Gastrocnemius medialis (tissue), 4 donors: ENCODE measurements around the gene HTT.
"Not testable (repeated sequence)": the region's sequence is repeated elsewhere in the genome, so short reads cannot be mapped to it uniquely, and the experiment has no call there.

Experiments
- CTCF ChIP-seq, 5 experiments: fragments of 450-650 bp in 3 of 5; fragments of 200-600 bp in 2 of 5; sonication (generic) in 2 of 5; IDR thresholded peaks in 4 of 5; conservative IDR thresholded peaks in 1 of 5; 1 replicate in 4 of 5; 2 replicates in 1 of 5; pipeline ENCODE4 v1.5.1; 2016 to 2019; ENCODE audit warnings: antibody characterized with exemption in 5 of 5, mild to moderate bottlenecking in 3 of 5, moderate library complexity in 3 of 5
- POLR2A ChIP-seq, 2 donors: fragments of 450-650 bp; IDR thresholded peaks; one replicate each; pipeline ENCODE4 v1.6.1; 2017; ENCODE audit warnings: antibody characterized with exemption in 2 of 2, mild to moderate bottlenecking in 2 of 2, moderate library complexity in 2 of 2

DNA sequence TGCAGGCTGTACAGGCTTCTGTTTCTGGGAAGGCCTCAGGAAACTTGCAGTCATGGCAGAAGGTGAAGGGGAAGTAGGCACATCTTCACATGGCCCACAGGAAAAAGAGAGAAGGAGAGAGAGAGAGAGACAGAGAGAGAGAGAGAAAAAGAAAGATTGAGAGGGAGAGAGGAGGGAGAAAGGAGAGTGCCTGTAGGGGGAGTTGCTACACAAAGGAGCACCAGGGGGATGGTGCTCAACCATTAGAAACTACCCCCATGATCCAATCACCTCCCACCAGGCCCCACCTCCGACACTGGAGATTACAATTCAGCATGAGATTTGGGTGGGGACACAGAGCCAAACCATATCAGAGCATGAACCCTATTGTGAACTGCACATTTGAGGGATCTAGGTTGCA, 76.8 kb downstream of the HTT start:
- TF ChIP-seq POLR2A (IDR thresholded peaks at IDR 0.05); CTCF (IDR thresholded peaks at IDR 0.05 in 4 of 5, conservative IDR thresholded peaks at IDR 0.05 in 1 of 5): not testable (repeated sequence)
